ENCODE results near the gene PKP4.
"Not testable (repeated sequence)": the region's sequence is repeated elsewhere in the genome, so short reads cannot be mapped to it uniquely, and the experiment has no call there.

The PKP4 gene

GRCh38 chr2:158456309-158457066 is at the start of gene PKP4, which contains the start of gene CCDC148:
PKP4 (plus strand) TSS chr2:158456952; CDS start chr2:158533185, 76,233 bp downstream.
CCDC148 (minus strand) TSS chr2:158456753; CDS start chr2:158456439, 314 bp downstream.
- DNase-seq (ENCODE audit: low spot score): peak; percentile 97

GRCh38 chr2:158407031-158407430 is 49.7 kb upstream of the PKP4 start:
- DNase-seq (ENCODE audit: low spot score): peak; percentile 94

- no peak for DNase-seq (ENCODE audit: low spot score)
Measured at GRCh38 chr2:158410132-158410531, 46.6 kb upstream of the PKP4 start.

GRCh38 chr2:158411748-158412147 is 45.0 kb upstream of the PKP4 start:
- no peak for DNase-seq (ENCODE audit: low spot score)

- no peak for DNase-seq (ENCODE audit: low spot score)
Measured at GRCh38 chr2:158412206-158412605, 44.5 kb upstream of the PKP4 start.

- no peak for DNase-seq (ENCODE audit: low spot score)
Measured at GRCh38 chr2:158413581-158413980, 43.2 kb upstream of the PKP4 start.

- no peak for DNase-seq (ENCODE audit: low spot score)
Measured at GRCh38 chr2:158414538-158414937, 42.2 kb upstream of the PKP4 start.

- no peak for DNase-seq (ENCODE audit: low spot score)
Measured at GRCh38 chr2:158432117-158432516, 24.6 kb upstream of the PKP4 start.

GRCh38 chr2:158433716-158434115 is 23.0 kb upstream of the PKP4 start:
- not testable (repeated sequence) for DNase-seq (ENCODE audit: low spot score)

- DNase-seq (ENCODE audit: low spot score): not testable (repeated sequence)
Measured at GRCh38 chr2:158439062-158439461, 17.7 kb upstream of the PKP4 start.

- DNase-seq (ENCODE audit: low spot score): no peak
Measured at GRCh38 chr2:158443606-158444005, 13.1 kb upstream of the PKP4 start.

GRCh38 chr2:158457092-158457825 is 507 bp downstream of the PKP4 start:
- peak; percentile 55 for DNase-seq (ENCODE audit: low spot score)

GRCh38 chr2:158457826-158458616 is 1.3 kb downstream of the PKP4 start:
- DNase-seq (ENCODE audit: low spot score): peak; percentile 82

GRCh38 chr2:158458617-158458920 is 1.8 kb downstream of the PKP4 start:
- peak; percentile 48 for DNase-seq (ENCODE audit: low spot score)

GRCh38 chr2:158459161-158460003 is 2.6 kb downstream of the PKP4 start:
- DNase-seq (ENCODE audit: low spot score): peak; percentile 50

GRCh38 chr2:158460632-158461297 is 4.0 kb downstream of the PKP4 start:
- peak; percentile 43 for DNase-seq (ENCODE audit: low spot score)

GRCh38 chr2:158463496-158464095 is 6.8 kb downstream of the PKP4 start:
- DNase-seq (ENCODE audit: low spot score): no peak

- DNase-seq (ENCODE audit: low spot score): peak; percentile 21
Measured at GRCh38 chr2:158464426-158465281, 7.9 kb downstream of the PKP4 start.

GRCh38 chr2:158467248-158467647 is 10.5 kb downstream of the PKP4 start:
- DNase-seq (ENCODE audit: low spot score): no peak

- not testable (repeated sequence) for DNase-seq (ENCODE audit: low spot score)
Measured at GRCh38 chr2:158472829-158473228, 16.1 kb downstream of the PKP4 start.
